ENCODE results near the gene TRHDE.

Gene TRHDE

DNA sequence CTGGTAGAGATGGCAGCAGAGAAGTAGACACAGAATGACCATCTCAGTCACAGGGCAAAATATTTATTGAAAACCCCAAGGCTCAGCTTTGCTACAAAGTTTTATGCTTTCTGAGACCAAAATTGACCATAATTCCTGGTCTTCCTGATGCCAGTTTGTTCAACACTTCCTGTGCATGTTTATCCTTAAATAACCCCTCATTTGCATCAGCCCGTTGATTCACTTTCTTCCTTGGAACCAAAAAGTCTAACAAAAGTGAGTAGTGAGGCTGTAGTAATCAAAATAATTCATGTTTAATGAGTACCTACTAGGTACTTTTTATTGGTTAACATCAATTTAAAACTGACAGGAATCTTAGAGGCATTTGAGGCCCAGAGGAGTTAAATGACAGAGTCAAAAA, 51.7 kb downstream of the TRHDE start:
- DNase-seq, result no peak

DNA sequence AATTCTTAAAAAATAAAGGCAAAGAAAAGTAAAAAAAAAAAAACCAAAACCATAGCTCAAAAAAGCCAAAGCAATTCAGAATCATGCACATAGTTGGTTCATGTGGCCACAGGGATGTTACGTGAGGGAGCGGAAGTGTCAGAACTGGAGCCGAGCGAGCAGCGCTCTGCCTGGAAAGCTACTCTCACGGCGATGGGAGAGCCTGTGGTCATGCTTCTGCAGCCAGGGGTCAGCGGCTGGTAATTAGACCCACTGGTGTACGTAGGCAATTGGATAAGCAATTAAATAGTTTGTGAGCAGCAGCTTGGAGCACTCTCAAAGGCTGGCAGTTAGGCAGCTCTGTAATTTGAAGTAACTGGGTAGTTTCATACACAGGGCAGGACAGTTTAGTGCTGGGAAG, 58.1 kb downstream of the TRHDE start:
- DNase-seq, result no peak

DNA sequence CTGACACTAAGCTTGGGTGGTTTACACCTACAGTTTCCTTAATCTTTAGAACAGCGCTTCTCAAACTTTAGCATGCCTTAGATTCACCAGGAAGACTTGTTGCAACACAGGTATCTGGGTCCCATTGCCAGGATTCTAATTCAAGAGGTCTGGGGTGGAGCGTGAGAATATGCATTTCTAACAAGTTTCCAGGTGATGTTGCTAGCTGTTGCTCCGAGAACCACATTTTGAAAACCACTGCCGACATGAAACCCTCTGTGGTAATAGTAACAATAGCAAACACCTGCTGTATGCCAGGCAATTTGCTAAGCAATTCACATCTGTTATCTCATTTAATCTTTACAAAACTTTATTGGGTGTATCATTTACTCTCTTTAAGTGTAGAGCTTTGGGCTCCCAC, 58.6 kb downstream of the TRHDE start:
- no peak for DNase-seq

GRCh38 chr12:72337382-72337781, 65.2 kb downstream of the TRHDE start:
- DNase-seq, result no peak

DNA sequence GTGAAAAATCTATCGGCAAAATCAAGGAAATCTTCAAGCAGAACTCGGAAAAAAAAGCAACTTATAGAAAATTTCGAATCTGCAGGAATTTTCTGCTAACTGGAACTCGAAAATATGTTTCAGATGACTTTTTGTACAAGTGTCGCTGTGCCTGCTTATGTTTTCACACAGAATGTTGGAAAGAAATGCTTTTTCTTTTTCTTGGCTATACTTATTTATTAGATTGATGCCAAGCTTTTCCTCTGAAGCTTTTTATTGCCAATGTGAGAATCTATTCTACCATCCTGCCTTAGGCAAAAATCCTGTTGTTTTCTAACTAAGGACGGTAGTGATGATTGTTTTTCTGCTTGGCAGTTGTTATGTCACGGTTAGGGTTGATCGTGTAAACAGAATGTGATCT, 65.8 kb downstream of the TRHDE start:
- DNase-seq, result no peak

GRCh38 chr12:72338437-72338836, 66.3 kb downstream of the TRHDE start:
- no peak for DNase-seq

GRCh38 chr12:72346363-72346944, 74.3 kb downstream of the TRHDE start:
- peak; percentile 33 for DNase-seq

DNA sequence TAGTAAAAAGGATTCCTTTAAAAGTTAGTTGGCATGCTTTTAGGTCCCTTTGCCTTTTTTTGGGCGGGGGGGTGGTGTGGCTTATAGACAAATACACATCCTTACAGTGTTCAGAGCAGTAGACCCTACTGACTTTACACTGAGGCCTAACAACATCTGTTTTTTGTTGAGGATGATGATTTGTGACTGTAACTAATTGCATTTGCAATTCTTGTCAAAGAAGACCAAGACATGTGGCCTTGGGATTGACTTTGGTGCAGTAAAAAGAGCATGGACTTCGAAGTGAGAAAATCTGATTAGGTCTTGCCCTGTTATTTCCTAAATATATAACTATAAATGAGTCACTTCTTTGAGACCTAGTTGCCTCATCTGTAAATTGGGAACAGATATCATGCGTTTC, 77.3 kb downstream of the TRHDE start:
- no peak for DNase-seq

DNA sequence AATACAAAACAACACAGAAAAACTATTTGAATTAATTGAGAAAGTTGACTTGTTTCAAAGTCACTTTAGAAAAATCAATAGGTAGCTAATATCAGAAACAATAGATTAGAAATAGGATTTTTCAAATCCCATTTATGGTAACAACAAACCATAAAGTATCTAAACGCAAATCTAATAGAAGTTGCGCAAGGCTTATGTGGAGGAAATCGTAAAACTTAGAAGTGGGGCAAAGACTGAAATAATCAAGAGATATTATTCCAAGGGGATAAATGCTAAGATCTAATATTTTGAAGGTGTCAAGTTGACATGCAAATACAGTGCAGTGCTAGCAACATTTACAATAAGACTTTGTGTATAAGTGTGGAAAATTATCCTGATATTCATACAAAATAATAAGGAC, 87.2 kb downstream of the TRHDE start:
- no peak for DNase-seq

GRCh38 chr12:72365151-72365550, 93.0 kb downstream of the TRHDE start:
- no peak for DNase-seq

DNA sequence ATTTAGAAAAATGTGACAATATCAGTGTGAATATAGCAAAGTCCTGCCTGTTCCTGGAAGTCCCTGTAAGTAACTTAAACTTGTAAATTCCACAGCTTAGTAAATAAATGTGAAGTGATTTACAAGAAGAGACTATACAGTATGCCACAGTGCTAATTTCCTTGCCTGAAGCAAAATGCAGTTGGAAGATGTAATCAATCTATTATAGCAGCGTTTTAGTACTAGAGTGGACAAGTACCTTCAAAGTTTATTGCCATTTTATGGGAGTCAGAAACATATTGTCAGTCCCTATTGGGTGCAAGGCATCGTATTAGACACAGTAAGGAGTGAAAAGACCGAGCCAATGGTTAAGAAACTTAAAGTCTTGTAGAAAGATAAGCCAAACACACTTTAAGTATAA, 94.1 kb downstream of the TRHDE start:
- DNase-seq, result no peak

DNA sequence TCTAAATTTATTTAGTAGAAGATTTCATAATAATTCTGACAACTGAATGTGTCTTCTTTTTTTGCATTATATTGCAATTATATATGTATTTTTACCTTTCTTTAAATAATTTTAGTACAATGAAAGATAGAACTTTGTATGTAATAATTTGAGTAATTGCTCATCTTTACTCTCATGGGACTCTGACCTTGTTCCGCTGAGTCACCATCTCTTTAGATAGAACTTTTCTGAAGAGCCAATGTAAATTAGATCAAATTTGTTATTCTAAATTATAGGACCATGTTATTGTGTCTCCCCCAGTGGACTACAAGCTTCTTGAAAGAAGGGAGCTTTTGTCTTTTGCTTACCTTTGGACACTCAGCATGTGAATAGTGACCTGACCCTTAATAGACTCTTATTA, 96.1 kb downstream of the TRHDE start:
- DNase-seq, result no peak

DNA sequence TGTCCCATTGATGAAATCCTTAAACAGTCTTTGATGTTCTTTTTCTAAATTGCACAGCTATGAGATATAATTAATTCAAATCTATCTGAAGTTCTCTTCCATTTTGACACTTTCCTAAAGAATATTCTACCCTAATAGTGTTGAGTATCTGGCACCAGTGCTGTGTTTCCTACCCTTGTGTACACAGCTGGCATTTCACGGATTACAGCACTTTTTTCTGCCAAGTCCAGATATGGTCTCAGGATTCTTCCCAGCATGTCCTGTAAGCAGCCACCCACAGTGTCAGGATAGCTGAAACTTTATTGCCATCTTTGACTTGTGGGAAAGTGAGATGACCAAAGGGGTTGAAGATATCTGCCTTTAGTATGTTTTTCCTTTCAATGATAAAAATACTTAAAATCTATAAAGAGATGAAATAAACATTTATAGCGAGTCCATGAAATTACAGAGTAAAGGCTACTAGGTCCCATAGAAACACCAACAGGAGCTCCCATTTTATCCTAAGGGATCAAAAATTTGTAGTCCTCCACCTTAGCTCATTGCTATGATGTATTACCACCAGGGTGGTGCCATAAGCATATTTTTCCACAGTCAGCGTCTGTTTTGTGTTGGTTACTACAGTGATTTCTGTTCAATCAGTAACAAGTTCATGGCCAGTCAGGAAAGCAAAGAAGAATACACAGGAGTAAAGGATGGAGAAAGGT, 96.7 kb downstream of the TRHDE start:
- DNase-seq, result no peak

GRCh38 chr12:72369423-72369959, 97.3 kb downstream of the TRHDE start:
- no peak for DNase-seq

GRCh38 chr12:72380441-72380840, 108.3 kb downstream of the TRHDE start:
- DNase-seq, result no peak

DNA sequence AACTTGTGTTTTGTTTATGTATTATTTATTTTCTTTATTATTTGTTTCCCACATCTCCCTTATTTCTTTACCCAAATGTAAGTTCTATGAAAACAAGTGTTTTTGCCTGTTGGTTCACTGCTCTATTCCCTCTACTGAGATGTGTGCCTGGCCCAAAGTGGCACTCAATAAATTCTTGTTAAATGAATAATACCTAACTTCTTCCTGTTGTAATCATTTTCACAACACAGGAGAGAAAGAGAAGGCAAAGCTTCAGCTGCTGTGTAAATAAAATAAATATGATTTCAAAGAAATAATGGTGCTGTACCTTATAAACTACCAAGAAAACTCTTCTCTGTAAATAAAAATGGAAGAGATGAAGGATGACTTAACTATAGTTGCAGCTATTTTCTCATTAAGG, 116.2 kb downstream of the TRHDE start:
- DNase-seq, result no peak

- DNase-seq, result no peak
Measured at GRCh38 chr12:72390146-72390545, 118.0 kb downstream of the TRHDE start.

- DNase-seq, result no peak
Measured at GRCh38 chr12:72406111-72406510, 133.9 kb downstream of the TRHDE start.

DNA sequence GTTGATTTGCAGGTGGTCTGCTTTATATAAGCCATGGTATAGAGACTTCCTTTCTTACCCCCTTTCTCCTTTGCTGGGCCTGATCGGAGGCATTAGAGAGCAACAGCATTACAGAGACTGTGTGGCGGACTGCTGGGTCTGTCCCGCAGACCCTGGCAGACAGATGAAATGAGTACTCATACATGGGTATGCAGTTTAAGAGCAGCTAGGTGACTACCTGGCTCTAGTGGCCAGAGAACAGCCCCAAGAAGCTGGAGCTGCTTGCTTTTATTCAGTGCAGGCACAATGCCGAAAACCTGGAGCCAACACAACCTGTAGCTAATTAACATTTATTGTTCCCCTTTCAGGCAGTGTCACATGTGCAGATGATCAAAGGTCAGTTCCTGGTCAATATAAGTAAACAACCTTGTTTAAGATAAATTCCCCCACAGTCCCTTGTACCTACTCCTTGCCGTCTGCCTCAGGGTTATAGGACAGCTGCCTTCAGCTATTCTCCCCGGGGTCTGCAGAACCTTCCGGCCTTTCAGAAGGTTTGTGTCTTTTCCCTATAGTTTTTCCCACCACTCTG, 160.0 kb downstream of the TRHDE start:
- no peak for DNase-seq

DNA sequence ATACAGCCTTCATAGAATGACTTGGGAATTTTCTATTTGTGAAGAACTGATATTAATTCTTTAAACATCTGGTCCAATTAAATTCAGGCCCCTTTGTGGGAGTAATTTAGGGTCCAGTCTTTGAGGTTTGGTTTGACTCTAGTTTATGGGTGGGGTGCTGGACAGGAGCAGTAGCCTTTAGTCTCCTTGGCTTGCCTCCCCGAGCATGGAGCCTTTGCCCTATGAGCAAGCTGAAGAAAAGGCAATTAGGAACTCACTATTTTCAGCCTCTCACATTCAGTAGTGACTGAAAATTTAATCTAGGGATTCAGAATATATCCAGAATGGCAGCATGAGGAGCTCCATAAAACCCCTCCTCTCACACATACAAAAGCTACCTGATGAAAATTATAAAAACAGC, 161.1 kb downstream of the TRHDE start:
- no peak for DNase-seq

DNA sequence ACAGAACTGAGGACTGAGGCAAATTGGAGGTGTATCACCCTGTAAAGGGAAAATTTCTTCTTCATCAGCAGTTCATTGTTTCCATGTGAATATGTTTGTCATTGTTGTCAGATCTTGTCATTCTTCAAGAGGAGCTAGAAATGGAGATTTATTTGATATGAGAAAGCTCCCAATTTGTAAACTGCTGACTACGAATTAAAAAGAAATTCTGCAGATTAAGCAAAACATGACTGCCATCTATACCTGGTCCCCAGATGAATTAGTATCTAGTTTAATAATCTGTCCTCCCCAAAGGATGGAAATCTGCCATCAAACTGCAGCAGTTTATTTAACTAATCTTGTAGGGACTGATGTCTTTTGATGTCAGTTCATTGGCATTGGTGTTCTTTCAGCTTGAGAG, 162.8 kb downstream of the TRHDE start:
- no peak for DNase-seq

DNA sequence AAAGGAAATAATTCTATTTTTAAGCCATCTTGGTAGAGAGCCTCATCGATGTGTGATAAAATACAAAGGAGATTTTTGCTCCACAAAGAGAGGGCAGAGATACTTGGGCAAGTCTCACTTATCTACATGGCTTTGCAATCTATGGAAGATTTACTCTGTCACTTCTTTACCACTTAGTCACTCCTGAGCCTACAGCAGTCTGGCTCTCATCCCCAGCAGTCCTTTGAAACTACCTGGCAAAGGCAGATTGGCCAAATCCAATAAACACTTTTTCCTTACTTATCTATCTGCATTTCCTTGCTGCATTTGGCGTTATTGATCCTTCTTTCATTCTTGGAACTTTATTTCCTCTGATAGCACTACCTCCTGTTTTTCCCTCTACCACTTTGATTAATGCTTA, 170.0 kb downstream of the TRHDE start:
- no peak for DNase-seq

DNA sequence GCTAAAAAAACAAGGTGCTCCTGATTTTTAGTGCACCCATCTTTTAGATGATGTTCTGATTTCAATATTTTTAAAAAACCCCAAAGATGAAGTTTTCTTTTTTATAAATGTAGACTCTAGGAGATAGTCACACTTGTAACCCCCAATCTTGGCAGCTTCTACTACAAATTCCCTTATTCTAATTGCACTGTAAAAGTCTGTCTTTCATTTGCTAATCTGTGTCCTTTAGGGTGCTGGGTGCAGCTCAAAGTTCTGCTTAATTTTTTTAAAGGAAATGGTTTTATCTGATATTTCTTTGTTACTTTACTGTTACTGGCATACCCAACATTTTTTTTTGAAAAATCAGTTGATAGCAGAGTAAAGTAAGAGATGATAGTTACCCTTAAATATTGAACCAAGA, 172.0 kb downstream of the TRHDE start:
- no peak for DNase-seq

DNA sequence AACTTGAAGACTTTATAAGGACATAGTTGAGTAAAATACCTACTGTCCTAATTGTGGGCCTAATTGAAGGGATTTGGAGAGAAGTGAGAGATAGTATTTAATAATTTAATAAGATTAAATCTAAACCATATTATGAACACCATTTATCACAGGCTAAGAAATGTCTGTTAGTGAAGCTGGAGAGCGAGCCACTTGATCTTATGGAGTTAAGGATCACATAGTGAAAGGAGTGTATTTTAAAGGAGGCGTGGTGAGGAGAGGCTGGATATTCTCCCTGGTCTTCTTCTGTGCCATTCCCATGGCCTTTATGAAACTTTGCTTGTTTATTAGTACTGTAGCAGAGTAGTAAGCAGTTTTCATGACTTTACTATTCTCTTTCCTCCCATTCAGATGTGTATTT, 172.4 kb downstream of the TRHDE start:
- DNase-seq, result no peak

DNA sequence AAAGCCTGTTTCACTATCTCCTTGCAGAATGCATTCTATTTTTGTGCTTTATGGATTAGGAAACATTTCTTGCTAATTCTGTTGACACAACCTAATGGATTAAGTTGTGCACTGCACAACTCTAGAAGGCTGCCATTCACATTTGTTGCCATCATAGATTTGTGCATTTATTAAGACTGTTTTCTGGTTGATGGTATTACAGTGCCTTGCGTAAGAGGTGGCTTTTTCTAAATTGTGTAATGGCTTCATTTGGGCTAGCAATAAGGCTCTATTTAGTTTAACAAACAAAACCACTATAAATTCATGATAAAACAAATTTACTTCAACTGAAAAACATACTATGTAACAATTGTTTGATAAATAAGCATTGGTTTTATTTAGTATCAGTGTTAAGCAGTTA, 175.9 kb downstream of the TRHDE start:
- DNase-seq, result no peak

Data from NCI-H1048 (cell line).